Lower leg skin (tissue), 4 donors: ENCODE measurements around the gene SEMA5B. TPM values are rescaled to one million over a fixed set of nuclear protein-coding genes. Genes with fewer than 3 reads are reported as not detected.

Source experiments
- DNase-seq, 2 donors: peaks; one replicate each; pipeline ENCODE4 v3.0.0-alpha.2; 2019; ENCODE audit warnings: low spot score in 2 of 2
- H3K4me3 ChIP-seq: fragments of 200-600 bp; sonication (generic); 2 replicates; pipeline ENCODE4 v1.5.1; 2017; ENCODE audit warnings: mild to moderate bottlenecking, low read depth; ENCODE audit not compliant: poor library complexity, severe bottlenecking
- POLR2A ChIP-seq, 2 donors: fragments of 450-650 bp; IDR thresholded peaks; one replicate each; pipeline ENCODE4 v1.6.1; 2016 to 2017; ENCODE audit warnings: antibody characterized with exemption in 2 of 2, mild to moderate bottlenecking in 1 of 2, moderate library complexity in 1 of 2
- WGBS, 2 donors: methylation state at CpG; one replicate each; pipeline ENCODE4 v1.1.5; 2018; 5-methylcytosine and 5-hydroxymethylcytosine counted together
- intact Hi-C: fragments of 100-400 bp; cut with DNase I; formaldehyde crosslinking; loops from one replicate; pipeline ENCODE4 v1.15.0; 2023; ENCODE audit warnings: low total_unique reads
- total RNA-seq, 4 donors: library from RNA; depleted of rRNA; stranded (reverse); fragments of >200 nt; gene quantifications; one replicate each; pipeline ENCODE4 v1.1.0, GENCODE V29; 2016
- TF ChIP-seq, protein P1 (sequence below), 3 donors: fragments of 450-650 bp; IDR thresholded peaks; one replicate each; pipeline ENCODE4 v1.5.1; 2016; ENCODE audit warnings: antibody characterized with exemption in 3 of 3, mild to moderate bottlenecking in 3 of 3, moderate library complexity in 2 of 3

Gene SEMA5B
- total RNA-seq, 4 donors from 2014 or later = 0.21 to 1.8 (median 0.61) TPM

DNA sequence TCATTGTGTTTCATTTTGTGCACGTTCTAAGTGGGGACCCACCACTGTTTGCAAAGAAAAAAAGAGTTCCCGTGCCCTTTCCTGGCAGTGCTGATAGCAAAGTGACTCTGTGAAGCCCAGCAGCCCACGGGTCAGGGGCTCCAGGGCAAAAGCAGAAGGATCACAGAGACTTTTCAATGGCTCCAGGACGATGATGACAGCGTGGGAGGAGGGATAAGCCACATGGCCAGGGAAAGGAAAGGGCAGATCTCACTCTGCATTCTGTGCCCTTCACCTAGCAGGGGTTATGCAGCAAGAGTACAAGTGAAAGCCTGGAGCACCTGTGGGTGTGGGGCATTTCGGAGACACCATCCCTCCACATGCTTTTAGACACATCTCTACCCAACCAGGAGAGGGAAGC lies 35.4 kb downstream of the SEMA5B start:
- no peak overlapping the region for H3K4me3 ChIP-seq
- WGBS, 2 donors = 69 to 73% methylated on average over 6 of the region's 6 CpGs
- TF ChIP-seq, protein P1, sequence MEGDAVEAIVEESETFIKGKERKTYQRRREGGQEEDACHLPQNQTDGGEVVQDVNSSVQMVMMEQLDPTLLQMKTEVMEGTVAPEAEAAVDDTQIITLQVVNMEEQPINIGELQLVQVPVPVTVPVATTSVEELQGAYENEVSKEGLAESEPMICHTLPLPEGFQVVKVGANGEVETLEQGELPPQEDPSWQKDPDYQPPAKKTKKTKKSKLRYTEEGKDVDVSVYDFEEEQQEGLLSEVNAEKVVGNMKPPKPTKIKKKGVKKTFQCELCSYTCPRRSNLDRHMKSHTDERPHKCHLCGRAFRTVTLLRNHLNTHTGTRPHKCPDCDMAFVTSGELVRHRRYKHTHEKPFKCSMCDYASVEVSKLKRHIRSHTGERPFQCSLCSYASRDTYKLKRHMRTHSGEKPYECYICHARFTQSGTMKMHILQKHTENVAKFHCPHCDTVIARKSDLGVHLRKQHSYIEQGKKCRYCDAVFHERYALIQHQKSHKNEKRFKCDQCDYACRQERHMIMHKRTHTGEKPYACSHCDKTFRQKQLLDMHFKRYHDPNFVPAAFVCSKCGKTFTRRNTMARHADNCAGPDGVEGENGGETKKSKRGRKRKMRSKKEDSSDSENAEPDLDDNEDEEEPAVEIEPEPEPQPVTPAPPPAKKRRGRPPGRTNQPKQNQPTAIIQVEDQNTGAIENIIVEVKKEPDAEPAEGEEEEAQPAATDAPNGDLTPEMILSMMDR (IDR thresholded peaks at IDR 0.05) = no peak
- no peak for TF ChIP-seq POLR2A (IDR thresholded peaks at IDR 0.05)
- no peak for DNase-seq
- intact Hi-C loops = no loop called here

DNA sequence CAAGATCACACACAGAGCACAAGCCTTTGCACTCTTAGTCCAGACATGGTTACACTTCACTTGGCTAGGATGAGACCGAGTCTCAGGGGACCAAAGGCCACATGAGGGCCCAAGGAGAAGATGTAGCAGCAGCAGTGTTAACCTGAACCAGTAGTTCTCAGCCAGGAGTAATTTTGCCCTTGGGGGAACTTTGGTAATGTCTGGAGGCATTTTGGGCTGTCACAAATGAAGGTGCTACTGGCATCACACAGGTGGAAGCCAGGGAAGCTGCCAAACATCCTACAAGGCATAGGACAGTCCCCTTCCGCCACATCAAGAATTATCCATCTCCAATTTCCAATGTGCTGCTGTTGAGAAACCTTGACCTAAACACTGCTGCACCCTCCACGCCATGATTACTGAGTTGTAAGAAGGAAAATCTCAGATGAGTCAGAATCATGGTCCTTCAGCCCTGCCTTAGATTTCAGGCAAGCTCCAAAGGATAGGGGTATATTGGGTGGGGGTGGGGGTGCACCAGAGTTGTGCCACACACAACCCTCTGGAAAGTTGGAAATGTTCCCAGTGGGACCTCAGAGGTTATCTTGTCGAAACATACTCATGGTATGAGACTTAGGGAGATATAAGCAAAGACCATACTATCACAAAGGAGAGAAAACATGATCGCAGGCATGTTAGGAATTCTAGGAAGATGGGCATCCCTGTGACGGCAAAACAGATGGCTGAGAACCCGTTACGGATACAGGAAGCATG lies 36.2 kb downstream of the SEMA5B start:
- no peak for DNase-seq
- no peak overlapping the region for H3K4me3 ChIP-seq
- 82 to 83% methylated on average over 8 of the region's 8 CpGs for WGBS, 2 donors
- TF ChIP-seq, protein P1 (IDR thresholded peaks at IDR 0.05) = no peak
- TF ChIP-seq POLR2A (IDR thresholded peaks at IDR 0.05) = no peak
- intact Hi-C loops = no loop called here

DNA sequence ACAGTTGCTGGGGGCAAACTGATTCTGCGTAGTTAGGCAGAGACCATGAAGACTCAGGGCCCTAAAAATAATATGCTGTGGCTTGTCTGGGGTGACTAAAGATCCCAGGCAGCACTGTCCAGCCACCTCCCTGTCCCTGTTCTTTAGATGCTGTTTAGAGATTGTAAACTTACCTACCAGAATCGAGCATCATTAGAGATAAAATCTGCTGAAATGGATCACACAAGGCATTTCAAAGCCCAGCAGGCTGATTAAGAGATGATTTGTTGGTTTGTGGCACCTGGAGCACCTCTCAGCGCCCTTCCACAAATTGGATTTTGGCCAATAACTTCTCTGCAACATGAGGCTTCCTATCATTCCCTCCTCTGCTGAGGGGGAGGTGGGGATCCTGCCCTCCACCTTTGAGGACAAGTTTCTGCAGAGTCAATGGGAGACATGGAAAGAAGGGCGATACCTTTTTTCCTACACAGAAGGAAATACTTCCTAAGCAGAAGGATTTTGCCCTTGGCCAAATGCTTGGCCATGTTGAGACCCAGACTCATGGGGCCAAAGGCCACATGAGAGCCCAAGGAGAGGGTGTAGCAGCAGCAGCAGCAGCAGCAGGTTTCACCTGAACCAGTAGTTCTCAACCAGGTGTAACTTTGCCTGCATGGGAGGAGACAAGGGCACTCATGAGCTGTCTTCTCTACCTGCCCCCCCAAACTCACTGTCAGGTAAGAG lies 37.5 kb downstream of the SEMA5B start:
- intact Hi-C loops = no loop called here
- TF ChIP-seq, protein P1 (IDR thresholded peaks at IDR 0.05) = no peak
- TF ChIP-seq POLR2A (IDR thresholded peaks at IDR 0.05) = no peak
- 58 to 68% methylated on average over 4 of the region's 4 CpGs for WGBS, 2 donors
- no peak overlapping the region for H3K4me3 ChIP-seq
- DNase-seq = no peak

DNA sequence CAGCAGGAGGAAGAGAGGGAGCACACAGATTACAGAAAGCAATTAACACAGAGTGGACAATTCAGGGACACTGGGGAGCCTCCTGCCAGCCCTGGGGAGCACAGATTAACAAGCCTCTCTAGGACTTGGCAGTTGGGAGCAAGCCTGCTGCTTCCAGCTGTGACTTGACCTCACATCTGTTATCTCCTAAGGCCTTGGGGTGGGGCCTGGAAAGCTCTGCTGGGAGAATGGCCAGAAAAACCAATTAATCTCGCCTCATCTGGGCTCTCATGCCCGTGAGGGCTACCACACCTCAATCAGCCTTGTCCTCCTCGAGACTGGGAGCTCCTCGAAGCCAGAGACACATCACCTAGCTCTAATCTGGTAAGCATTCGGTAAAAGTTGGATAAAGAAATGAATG lies 39.1 kb downstream of the SEMA5B start:
- H3K4me3 ChIP-seq = no peak overlapping the region
- intact Hi-C loops = no loop called here
- no peak for DNase-seq
- TF ChIP-seq POLR2A (IDR thresholded peaks at IDR 0.05) = no peak
- TF ChIP-seq, protein P1 (IDR thresholded peaks at IDR 0.05) = no peak
- 31 to 34% methylated on average over 5 of the region's 5 CpGs for WGBS, 2 donors

DNA sequence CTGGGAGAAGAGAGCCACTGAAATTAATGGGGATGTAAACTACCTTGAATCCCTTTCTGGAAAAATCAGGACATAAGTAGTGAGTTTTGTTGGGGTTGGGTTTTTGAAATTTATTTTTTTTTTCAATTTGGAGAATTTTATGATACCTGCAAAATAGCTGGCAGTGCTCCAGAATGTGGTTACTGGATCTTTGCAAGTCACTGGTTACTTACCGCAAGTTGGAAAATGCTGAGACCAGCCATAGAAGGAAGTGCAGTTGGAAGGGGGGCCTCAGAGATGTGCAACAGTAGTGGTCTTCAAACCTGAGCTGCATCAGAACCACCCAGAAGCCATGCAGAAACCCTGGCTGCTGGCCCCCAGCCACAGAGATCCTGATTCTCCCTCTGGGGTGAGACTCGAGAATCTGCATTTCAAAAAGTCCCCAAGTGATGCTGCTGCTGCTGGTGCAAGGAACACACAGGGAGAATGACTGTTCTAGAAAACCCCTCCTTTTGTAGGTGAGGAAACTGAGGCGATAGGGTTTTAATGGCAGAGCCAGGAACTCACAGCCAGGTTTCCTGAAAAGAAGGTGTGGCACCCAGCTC lies 39.7 kb downstream of the SEMA5B start:
- TF ChIP-seq, protein P1 (IDR thresholded peaks at IDR 0.05) = no peak
- no peak for TF ChIP-seq POLR2A (IDR thresholded peaks at IDR 0.05)
- intact Hi-C loops = no loop called here
- no peak for DNase-seq
- WGBS, 2 donors = 56 to 61% methylated on average over 3 of the region's 3 CpGs
- H3K4me3 ChIP-seq = no peak overlapping the region
